Measurements from ENCODE around the gene LIMCH1.

Gene LIMCH1

GRCh38 chr4:41534404-41534803 is 3.6 kb upstream of the LIMCH1 start:
- H4K20me1 ChIP-seq (ENCODE audit: insufficient read depth, low read length, poor library complexity, severe bottlenecking) = no peaks in the 10 kb centered on the region
- H3K27me3 ChIP-seq (ENCODE audit: insufficient read depth, low read length, poor library complexity, severe bottlenecking) = no peaks in the 10 kb centered on the region
- no peak overlapping the region for H2AFZ ChIP-seq (ENCODE audit: low read length)
- H3K9ac ChIP-seq (ENCODE audit: low read depth, low read length, poor library complexity, severe bottlenecking) = no peak overlapping the region
- H3K4me1 ChIP-seq (ENCODE audit: insufficient read depth, low read length, poor library complexity, severe bottlenecking) = no peaks in the 10 kb centered on the region
- no peak overlapping the region for H3K4me3 ChIP-seq (ENCODE audit: low read length, poor library complexity, severe bottlenecking)
- no peak overlapping the region for H3K4me2 ChIP-seq (ENCODE audit: low read depth, low read length, poor library complexity, severe bottlenecking)
- no peaks in the 10 kb centered on the region for H3K9me3 ChIP-seq (ENCODE audit: insufficient read depth, low read depth, low read length)
- H3K79me2 ChIP-seq (ENCODE audit: insufficient read depth, low read length) = no peaks in the 10 kb centered on the region
- no peaks in the 10 kb centered on the region for H3K9me2 ChIP-seq (replicated peaks; ENCODE audit: low read depth, low read length)
- H3F3A ChIP-seq (ENCODE audit: low read depth) = no peaks in the 10 kb centered on the region
- no peaks in the 10 kb centered on the region for H3K36me3 ChIP-seq (ENCODE audit: insufficient read depth, low read length)
- TF ChIP-seq EZH2phosphoT487 (IDR thresholded peaks at IDR 0.05; ENCODE audit: borderline replicate concordance) (no peak), CTCF (conservative IDR thresholded peaks at IDR 0.05; ENCODE audit: low read length) (no peak)

- no peaks in the 10 kb centered on the region for H3K36me3 ChIP-seq (ENCODE audit: insufficient read depth, low read length)
- H2AFZ ChIP-seq (ENCODE audit: low read length) = no peak overlapping the region
- H3K4me3 ChIP-seq (ENCODE audit: low read length, poor library complexity, severe bottlenecking) = no peak overlapping the region
- no peak overlapping the region for H3K4me2 ChIP-seq (ENCODE audit: low read depth, low read length, poor library complexity, severe bottlenecking)
- no peaks in the 10 kb centered on the region for H3K9me3 ChIP-seq (ENCODE audit: insufficient read depth, low read depth, low read length)
- H3F3A ChIP-seq (ENCODE audit: low read depth) = no peaks in the 10 kb centered on the region
- TF ChIP-seq CTCF (conservative IDR thresholded peaks at IDR 0.05; ENCODE audit: low read length) (no peak), EZH2phosphoT487 (IDR thresholded peaks at IDR 0.05; ENCODE audit: borderline replicate concordance) (no peak)
- H3K4me1 ChIP-seq (ENCODE audit: insufficient read depth, low read length, poor library complexity, severe bottlenecking) = no peaks in the 10 kb centered on the region
- no peaks in the 10 kb centered on the region for H3K27me3 ChIP-seq (ENCODE audit: insufficient read depth, low read length, poor library complexity, severe bottlenecking)
- H3K79me2 ChIP-seq (ENCODE audit: insufficient read depth, low read length) = no peaks in the 10 kb centered on the region
- H3K9me2 ChIP-seq (replicated peaks; ENCODE audit: low read depth, low read length) = no peaks in the 10 kb centered on the region
- no peak overlapping the region for H3K9ac ChIP-seq (ENCODE audit: low read depth, low read length, poor library complexity, severe bottlenecking)
- H4K20me1 ChIP-seq (ENCODE audit: insufficient read depth, low read length, poor library complexity, severe bottlenecking) = no peaks in the 10 kb centered on the region
Measured at GRCh38 chr4:41535911-41536371, 2.0 kb upstream of the LIMCH1 start.

- H2AFZ ChIP-seq (ENCODE audit: low read length) = no peak overlapping the region
- H3K9me2 ChIP-seq (replicated peaks; ENCODE audit: low read depth, low read length) = no peaks in the 10 kb centered on the region
- H3K4me1 ChIP-seq (ENCODE audit: insufficient read depth, low read length, poor library complexity, severe bottlenecking) = no peaks in the 10 kb centered on the region
- TF ChIP-seq CTCF (conservative IDR thresholded peaks at IDR 0.05; ENCODE audit: low read length) (no peak), EZH2phosphoT487 (IDR thresholded peaks at IDR 0.05; ENCODE audit: borderline replicate concordance) (no peak)
- no peak overlapping the region for H3K4me3 ChIP-seq (ENCODE audit: low read length, poor library complexity, severe bottlenecking)
- no peaks in the 10 kb centered on the region for H3K27me3 ChIP-seq (ENCODE audit: insufficient read depth, low read length, poor library complexity, severe bottlenecking)
- no peaks in the 10 kb centered on the region for H3F3A ChIP-seq (ENCODE audit: low read depth)
- no peak overlapping the region for H3K9ac ChIP-seq (ENCODE audit: low read depth, low read length, poor library complexity, severe bottlenecking)
- no peaks in the 10 kb centered on the region for H3K9me3 ChIP-seq (ENCODE audit: insufficient read depth, low read depth, low read length)
- no peaks in the 10 kb centered on the region for H4K20me1 ChIP-seq (ENCODE audit: insufficient read depth, low read length, poor library complexity, severe bottlenecking)
- H3K36me3 ChIP-seq (ENCODE audit: insufficient read depth, low read length) = no peaks in the 10 kb centered on the region
- no peaks in the 10 kb centered on the region for H3K79me2 ChIP-seq (ENCODE audit: insufficient read depth, low read length)
- no peak overlapping the region for H3K4me2 ChIP-seq (ENCODE audit: low read depth, low read length, poor library complexity, severe bottlenecking)
Measured at GRCh38 chr4:41537292-41537890, 566 bp upstream of the LIMCH1 start.

All from Loucy (cell line).